Pancreas (tissue), 10 donors: ENCODE data around the gene NFIL3. TPM values are rescaled to one million over a fixed set of nuclear protein-coding genes. Genes with fewer than 3 reads are reported as not detected.
A peak's percentile ranks its signal among the peaks of the same experiment; 100 is the strongest.
"Not testable (repeated sequence)": the region's sequence is repeated elsewhere in the genome, so short reads cannot be mapped to it uniquely, and the experiment has no call there.

Experiments used
- ATAC-seq, 4 donors: fragments of 200-7000 bp; cut with Tn5 transposase; one replicate each; pipeline versions ENCODE4 v1.8.0 to v1.9.1; 2020; ENCODE audit warnings: mild to moderate bottlenecking in 4 of 4, moderate library complexity in 4 of 4
- DNase-seq, 6 donors: peaks; one replicate each; pipeline ENCODE4 v3.0.0-alpha.2; 2020
- FAIRE-seq: peaks from 2 replicates; lab custom pipeline; 2012; peaks lifted over from hg19 to GRCh38; lab: Jason Lieb, UNC
- H3K27ac ChIP-seq, 4 donors: fragments of 200-600 bp; sonication (generic); 1 replicate in 3 of 4; 2 replicates in 1 of 4; pipeline versions ENCODE4 v1.5.0 to v1.8.0; 2020
- H3K27me3 ChIP-seq, 4 donors: fragments of 200-600 bp; one replicate each; pipeline ENCODE4 v1.8.0; 2021
- H3K36me3 ChIP-seq, 3 donors: fragments of 200-600 bp; sonication (generic) in 1 of 3; one replicate each; pipeline versions ENCODE4 v1.5.0 to v1.8.0; 2020 to 2021
- H3K4me1 ChIP-seq, 3 donors: fragments of 200-600 bp; one replicate each; pipeline ENCODE4 v1.8.0; 2021
- H3K4me3 ChIP-seq, 4 donors: fragments of 200-600 bp; sonication (generic) in 2 of 4; one replicate each; pipeline versions ENCODE4 v1.5.0 to v1.8.0; 2020 to 2021
- H3K9me3 ChIP-seq, 4 donors: fragments of 200-600 bp; one replicate each; pipeline ENCODE4 v1.8.0; 2021
- CTCF ChIP-seq, 4 donors: fragments of 200-600 bp; sonication (generic) in 3 of 4; IDR thresholded peaks; one replicate each; pipeline versions ENCODE4 v1.5.0 to v1.8.0; 2021; ENCODE audit warnings: antibody characterized with exemption in 4 of 4
- WGBS, 2 donors: extraction: QIAGEN DNeasy Blood & Tissue Kit; methylation state at CpG; one replicate each; pipeline ENCODE4 v1.1.7; 2013; 5-methylcytosine and 5-hydroxymethylcytosine counted together
- intact Hi-C, 3 donors: fragments of 100-400 bp; cut with DNase I; formaldehyde crosslinking; loops; one replicate each; pipeline versions ENCODE4 v1.11.1 to v1.14.2; 2022
- polyA plus RNA-seq, 2 donors: library from polyadenylated mRNA; stranded (reverse); fragments of 200-250 nt; gene quantifications; one replicate each; pipeline ENCODE4 v1.2.3, GENCODE V29; 2013
- total RNA-seq, 6 donors: library from RNA; stranded (reverse); fragmentation: NEBNext Ultra II Directional in 4 of 6; extraction: Animal tissue kit (Norgen Biotek cat#: 25700) in 4 of 6; gene quantifications; one replicate each; pipeline versions ENCODE4 v1.2.1 to v1.2.4, GENCODE V29; 2021 to 2023
- donor health status: healthy with polysubstance abuse.
- donor health status: DM: no; HTN: no; CAD: no; lungs with moderate emphysema.
- donor health status: DM: no; HTN: no; CAD: no.
- donor health status: control.
- donor health status: control.
- donor health status: Bipolar disorder and iron deficiency.
- donor health status: DM: yes; HTN: yes; CAD: no.
- donor health status: DM: no; HTN: no; CAD: no.
- donor health status: DM: no; HTN: no; CAD: no.
- donor health status: DM: yes; HTN: yes; CAD: no.

NFIL3 gene
- total RNA-seq (10 to 100 TPM in 3 of 6 donors, 1 to 10 TPM in 3; 6.0 to 17.0 (median 10.8) TPM), polyA plus RNA-seq (10 to 100 TPM in 1 of 2 donors, 1 to 10 TPM in 1; 6.2 to 24.4 TPM)

GRCh38 chr9:91423785-91424402, at the start of gene NFIL3:
TSS of gene NFIL3 (minus strand) at chr9:91423832. CDS start at chr9:91410734, 13,098 bp downstream.
- DNase-seq (peak; percentile 82 to 96 (median 88)), ATAC-seq (peak; percentile 67 to 87 (median 80)), FAIRE-seq (no peak)
- Histone ChIP-seq H3K36me3 (no peaks in the 10 kb centered on the region), H3K9me3 (no peaks in the 10 kb centered on the region), H3K4me3 (peak within 1 kb of the TSS; percentile 51 to 81 (median 64)), H3K4me1 (peaks cover 11 to 19% (median 16%) of the 10 kb centered on the region in 3 donors), H3K27me3 (no peaks in the 10 kb centered on the region), H3K27ac (peak within 1 kb of the TSS; percentile 92 to 99 (median 97))
- WGBS, 2 donors, result 0 to 1% methylated on average over 40 to 92 of the region's 92 CpGs
- intact Hi-C loops, result loop anchor here in 1 of 3 donors (10.0 kb wide), 1 partner anchor 229 kb away; no protein-coding TSS in a partner anchor
- no peak for TF ChIP-seq CTCF (IDR thresholded peaks at IDR 0.05)

GRCh38 chr9:91471524-91471923, 47.9 kb upstream of the NFIL3 start:
- H3K27ac ChIP-seq, H3K36me3 ChIP-seq, FAIRE-seq, intact Hi-C loops, H3K9me3 ChIP-seq, ATAC-seq, DNase-seq, H3K4me1 ChIP-seq, H3K4me3 ChIP-seq, H3K27me3 ChIP-seq: not testable (repeated sequence)
- 62 to 84% methylated on average over 3 of the region's 3 CpGs for WGBS, 2 donors

- 58 to 83% methylated on average over 2 of the region's 2 CpGs for WGBS, 2 donors
- no peak for FAIRE-seq
These were observed 41.8 kb upstream of the NFIL3 start for GRCh38 chr9:91465420-91465819.

GRCh38 chr9:91458906-91459305, 35.3 kb upstream of the NFIL3 start:
- Histone ChIP-seq H3K4me1 (peaks cover 0 to 6% (median 0%) of the 10 kb centered on the region in 3 donors), H3K27me3 (no peaks in the 10 kb centered on the region), H3K4me3 (no peak overlapping the region), H3K27ac (no peak overlapping the region), H3K9me3 (no peaks in the 10 kb centered on the region), H3K36me3 (no peaks in the 10 kb centered on the region)
- FAIRE-seq, result no peak
- ATAC-seq, result no peak
- 90 to 91% methylated on average over 2 of the region's 2 CpGs for WGBS, 2 donors
- no peak for TF ChIP-seq CTCF (IDR thresholded peaks at IDR 0.05)
- intact Hi-C loops, result no loop called here
- no peak for DNase-seq

More at GRCh38 chr9:91465420-91465819, 41.8 kb upstream of the NFIL3 start:
- Histone ChIP-seq H3K4me1 (no peaks in the 10 kb centered on the region), H3K9me3 (no peaks in the 10 kb centered on the region), H3K36me3 (no peaks in the 10 kb centered on the region), H3K4me3 (no peak overlapping the region), H3K27ac (no peak overlapping the region), H3K27me3 (no peaks in the 10 kb centered on the region)
- DNase-seq, result no peak
- ATAC-seq, result no peak
- no peak for TF ChIP-seq CTCF (IDR thresholded peaks at IDR 0.05)
- intact Hi-C loops, result no loop called here

- 92 to 95% methylated on average over 1 of the region's 1 CpG for WGBS, 2 donors
- Histone ChIP-seq H3K36me3 (no peaks in the 10 kb centered on the region), H3K9me3 (no peaks in the 10 kb centered on the region), H3K4me1 (peaks cover 0 to 6% (median 0%) of the 10 kb centered on the region in 3 donors), H3K27me3 (no peaks in the 10 kb centered on the region), H3K4me3 (no peak overlapping the region), H3K27ac (no peak overlapping the region)
- DNase-seq, result no peak
- FAIRE-seq, result no peak
- TF ChIP-seq CTCF (IDR thresholded peaks at IDR 0.05), result no peak
- ATAC-seq, result no peak
- intact Hi-C loops, result no loop called here
These were observed 29.2 kb upstream of the NFIL3 start for GRCh38 chr9:91452844-91453243.
